Activated naive CD4-positive, alpha-beta T cell treated with Interleukin-2 at 50 U/mL for 16 hours (primary cell): ENCODE data around the gene PRG2.
"Not testable (repeated sequence)": the region's sequence is repeated elsewhere in the genome, so short reads cannot be mapped to it uniquely, and the experiment has no call there.

Experiments used
- DNase-seq: peaks from one replicate; pipeline ENCODE4 v3.0.0-alpha.2; 2020

Gene PRG2

DNA sequence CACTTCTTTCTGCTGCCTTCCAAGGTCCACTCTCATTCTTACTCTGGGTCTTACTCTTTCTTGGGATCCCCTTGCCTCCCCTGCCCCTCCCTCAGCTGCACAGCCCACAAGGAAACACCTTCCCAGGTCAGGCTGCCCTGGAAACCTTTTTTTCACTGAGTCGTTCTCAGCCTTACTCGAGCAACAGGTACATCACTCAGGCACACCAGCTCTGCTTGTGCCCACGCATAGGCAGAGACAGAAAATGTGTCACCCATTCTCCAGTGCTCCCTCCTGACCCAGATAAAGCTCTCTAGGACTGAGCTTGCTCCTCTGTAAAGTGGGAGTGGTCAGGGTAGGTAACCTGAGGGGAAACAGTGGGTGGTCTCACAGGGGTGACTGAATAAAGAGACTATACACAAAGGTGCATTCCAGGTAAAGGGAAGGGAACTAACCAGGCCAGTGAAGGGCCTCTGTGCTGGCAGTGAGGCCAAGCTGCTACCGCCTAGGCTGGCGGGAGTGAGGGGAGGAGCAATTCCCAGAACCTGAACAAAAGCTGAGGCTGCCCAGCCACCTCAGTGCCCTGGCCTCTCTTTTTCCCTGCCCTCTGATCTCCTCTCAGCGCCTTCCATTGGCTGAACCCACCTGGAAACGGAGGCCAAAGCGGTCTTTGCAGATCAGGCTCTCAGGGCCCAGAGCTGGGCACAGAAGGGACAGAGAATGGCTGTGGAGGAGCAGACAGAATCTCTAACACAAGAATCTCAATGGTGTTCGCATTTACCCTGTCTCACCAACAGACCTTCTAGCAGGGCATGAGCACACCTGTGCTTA is 25.4 kb downstream of the PRG2 start:
- DNase-seq = no peak

GRCh38 chr11:57363131-57364080 is 27.0 kb downstream of the PRG2 start:
- no peak for DNase-seq

- DNase-seq = no peak
Observed at GRCh38 chr11:57361926-57362325, 28.5 kb downstream of the PRG2 start.

GRCh38 chr11:57361420-57361819 is 29.0 kb downstream of the PRG2 start:
- not testable (repeated sequence) for DNase-seq

DNA sequence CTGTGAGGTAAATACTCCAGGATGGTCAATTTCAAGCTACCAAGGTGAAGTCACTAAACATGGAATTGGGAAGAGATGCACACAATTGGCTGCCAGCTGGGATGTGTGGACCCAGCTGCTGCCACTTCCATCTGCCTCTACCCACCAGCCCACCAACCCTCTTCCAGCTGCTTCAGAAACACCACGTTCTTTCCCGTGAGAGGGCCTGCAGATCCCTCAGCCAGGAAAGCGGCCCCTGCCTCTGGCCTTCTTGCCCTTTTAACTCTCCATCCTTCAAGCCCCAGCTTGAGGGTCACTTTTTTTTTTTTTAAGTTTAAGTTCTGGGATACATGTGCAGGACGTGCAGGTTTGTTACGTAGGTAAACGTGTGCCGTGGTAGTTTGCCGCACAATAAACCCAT is 29.5 kb downstream of the PRG2 start:
- no peak for DNase-seq

GRCh38 chr11:57359896-57360690 is 30.4 kb downstream of the PRG2 start:
- DNase-seq = no peak

DNA sequence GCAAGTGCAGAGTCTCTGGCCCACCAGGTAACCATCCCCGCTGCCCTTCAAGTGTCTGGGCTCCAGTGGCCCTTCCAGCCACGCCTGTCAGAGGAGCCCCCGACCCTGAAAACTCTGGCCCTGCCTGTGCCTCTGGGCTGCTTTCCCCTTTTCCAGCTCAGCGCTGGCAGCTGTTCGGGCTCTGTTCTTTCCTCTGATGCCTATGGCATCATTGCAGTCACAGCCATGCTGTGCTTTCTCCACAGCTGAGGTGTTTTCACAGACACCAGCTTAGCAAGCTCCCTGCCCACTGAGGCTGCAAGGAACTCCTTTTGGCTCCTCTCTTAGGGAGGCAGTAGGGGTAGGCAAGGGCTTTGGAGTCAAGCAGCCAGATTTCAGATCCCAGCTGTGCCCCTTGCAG is 31.1 kb downstream of the PRG2 start:
- DNase-seq = no peak

DNA sequence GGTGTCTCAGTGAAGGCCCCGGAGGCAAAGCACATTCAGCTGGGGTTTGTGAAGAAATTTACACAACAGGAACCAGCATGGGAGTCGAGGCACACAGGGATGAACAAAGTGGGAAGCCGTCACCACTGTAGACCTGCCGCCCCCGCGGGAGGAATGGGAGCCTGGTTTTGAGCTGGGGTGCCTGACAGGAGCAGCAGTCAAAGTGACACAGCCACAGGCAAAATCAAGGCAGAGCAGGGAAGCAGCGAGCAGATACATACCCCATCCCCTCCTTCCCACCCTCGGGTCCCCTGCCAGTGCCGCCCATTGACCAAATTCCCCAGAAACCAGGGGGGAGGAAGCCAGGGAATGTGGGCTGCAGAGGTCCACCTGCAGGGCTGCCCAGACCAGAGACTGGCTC is 31.5 kb downstream of the PRG2 start:
- no peak for DNase-seq

GRCh38 chr11:57358543-57358961 is 31.9 kb downstream of the PRG2 start:
- DNase-seq = no peak

DNA sequence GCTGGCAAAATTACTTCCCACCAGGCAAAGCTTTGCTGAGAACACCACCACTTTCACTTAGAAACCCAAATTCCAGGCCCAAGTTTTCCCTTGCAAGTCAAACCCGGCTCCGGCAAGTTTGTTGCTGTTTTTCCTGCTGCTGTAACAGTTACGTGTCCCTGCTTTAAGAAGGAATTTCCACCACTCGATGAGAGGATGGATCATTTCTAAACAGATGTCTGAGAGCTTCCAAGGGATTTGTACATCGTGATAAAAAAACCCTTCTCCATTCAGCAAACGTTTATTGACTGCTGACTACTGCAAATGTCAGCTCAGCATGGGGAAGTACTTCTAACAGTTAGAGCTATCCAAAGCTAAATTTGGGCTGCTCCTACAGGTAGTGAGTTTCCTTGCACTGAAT is 32.6 kb downstream of the PRG2 start:
- no peak for DNase-seq

DNA sequence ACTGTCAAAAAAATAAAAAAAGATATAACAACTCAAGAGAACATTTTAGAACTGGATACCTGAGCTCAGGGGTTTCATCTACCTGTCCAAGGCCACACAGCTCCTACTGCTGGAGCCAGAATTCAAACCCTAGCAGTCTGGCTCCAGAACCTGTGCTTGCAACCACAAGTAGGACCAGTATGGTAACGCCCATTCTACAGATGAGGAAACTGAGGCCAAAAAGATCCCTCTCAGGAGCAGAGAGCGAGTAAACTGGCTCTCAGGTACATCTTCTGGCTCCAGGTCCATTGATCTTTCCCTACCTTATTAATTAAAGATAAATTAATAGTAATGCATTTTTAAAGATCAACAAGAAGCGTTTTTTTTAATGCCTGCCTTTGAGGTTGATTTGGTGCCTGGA is 33.1 kb downstream of the PRG2 start:
- DNase-seq = no peak

DNA sequence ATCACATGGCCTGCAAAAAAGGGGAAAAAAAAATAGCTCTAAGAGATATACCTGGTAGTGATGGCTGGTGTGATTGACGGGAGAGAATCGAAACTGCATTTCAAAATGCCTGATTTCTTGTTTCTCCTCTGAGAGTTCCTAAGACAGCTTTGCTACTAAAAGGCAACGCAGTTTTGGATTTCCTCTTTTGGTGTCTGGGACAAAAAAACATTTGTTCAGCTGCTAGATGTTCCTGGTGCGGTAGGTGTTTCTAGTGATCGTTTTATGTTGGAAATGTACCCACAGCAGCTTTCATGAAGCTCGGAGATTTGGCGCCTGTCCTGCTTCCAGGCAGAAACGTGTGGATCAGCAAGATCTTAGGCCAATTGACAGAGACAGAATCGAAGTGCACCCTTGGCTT is 34.2 kb downstream of the PRG2 start:
- DNase-seq = no peak

GRCh38 chr11:57354699-57355098 is 35.8 kb downstream of the PRG2 start:
- DNase-seq = no peak

- DNase-seq = no peak
Observed at GRCh38 chr11:57353852-57354251, 36.6 kb downstream of the PRG2 start.

DNA sequence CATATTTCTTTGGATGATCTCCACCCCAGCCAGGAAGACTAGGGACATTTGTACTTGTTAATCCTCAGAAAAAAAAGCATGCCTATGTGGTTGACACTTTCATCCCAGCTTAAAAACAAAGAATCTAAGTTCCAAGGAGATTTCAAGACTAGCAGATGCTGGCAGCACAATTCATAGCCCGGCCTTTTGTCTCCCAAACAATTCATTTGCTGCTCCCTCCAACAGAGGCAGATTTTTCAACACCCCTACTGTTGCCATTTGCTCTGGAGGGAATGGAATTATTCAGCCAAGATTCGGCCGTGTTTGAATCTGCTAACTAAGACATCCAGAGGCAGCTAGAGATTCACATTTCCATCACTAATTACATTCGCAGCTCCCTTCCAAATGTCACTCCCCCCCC is 37.0 kb downstream of the PRG2 start:
- DNase-seq = no peak

DNA sequence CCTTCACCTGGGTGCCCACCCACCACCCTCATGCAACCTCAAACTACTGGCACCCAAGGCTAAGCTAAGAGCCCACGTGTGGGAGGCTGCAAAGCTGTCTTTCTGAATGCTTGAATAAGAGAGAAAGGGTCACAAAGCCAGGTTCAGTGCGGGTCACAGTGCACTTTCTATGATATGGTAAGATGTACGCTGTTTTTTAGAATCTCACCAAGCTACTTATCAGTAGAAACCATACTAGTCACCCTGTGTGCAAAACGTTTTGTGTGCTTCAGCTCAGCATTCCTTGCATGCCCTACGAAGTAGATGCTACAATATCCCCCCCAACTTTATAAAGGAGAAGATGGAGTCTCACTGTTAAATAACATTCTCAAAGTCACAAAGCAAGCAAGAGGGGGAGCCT is 37.4 kb downstream of the PRG2 start:
- DNase-seq = no peak

GRCh38 chr11:57349491-57350274 is 40.8 kb downstream of the PRG2 start:
- peak; percentile 71 for DNase-seq

DNA sequence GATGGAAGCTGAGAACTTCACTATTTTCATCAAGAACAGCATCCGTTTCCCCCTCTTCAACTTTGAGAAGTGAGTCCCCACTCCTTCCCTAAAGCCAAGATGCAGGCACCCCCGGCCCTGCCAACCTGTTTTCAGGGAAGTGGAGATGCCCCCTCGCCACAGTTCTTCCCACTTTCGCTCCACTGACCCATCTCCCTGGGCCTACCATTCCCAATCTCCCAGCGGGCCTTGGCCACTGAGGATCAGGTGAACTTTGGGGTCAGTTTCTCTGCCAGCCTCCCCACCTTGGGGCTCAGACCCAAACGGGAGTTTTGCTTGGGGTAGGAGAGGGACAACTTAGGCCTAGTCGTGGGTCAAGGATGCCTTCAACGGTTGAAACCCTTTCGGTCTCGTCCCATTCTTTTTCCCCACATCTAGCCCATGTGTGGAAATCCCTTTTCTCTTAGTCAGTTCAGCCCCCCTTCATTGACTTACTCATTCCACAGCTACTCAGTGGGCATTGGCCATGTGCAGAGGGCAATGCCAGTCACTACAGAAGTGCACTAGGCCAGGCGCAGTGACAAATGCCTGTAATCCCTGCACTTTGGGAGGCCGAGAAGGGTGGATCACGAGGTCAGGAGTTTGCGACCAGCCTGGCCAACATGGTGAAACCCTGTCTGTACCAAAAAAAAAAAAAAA is 41.7 kb downstream of the PRG2 start:
- DNase-seq = no peak

DNA sequence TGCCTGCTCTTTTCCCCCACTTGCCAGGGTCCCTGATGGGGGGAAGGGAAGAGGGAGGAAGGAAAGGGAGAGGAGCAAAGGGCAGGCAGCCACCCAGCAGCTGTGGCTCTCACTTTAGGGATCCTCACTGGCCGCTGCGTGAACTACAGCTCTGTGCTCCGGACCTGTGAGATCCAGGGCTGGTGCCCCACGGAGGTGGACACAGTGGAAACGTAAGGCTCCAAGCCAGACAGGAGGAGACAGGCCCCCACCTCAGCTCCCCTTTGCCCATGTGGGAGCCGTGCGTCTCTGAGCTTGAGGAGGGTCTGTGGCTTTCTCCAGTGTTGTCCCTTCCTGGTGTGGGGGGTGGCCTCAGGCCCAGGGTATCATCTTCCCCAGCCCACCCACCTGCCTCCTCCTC is 42.4 kb downstream of the PRG2 start:
- no peak for DNase-seq

GRCh38 chr11:57347336-57347735 is 43.1 kb downstream of the PRG2 start:
- no peak for DNase-seq

- peak; percentile 70 for DNase-seq
Observed at GRCh38 chr11:57345555-57346211, 44.8 kb downstream of the PRG2 start.
